H1 (cell line): ENCODE data around the gene ABCD4. TPM values are rescaled to one million over a fixed set of nuclear protein-coding genes. Genes with fewer than 3 reads are reported as not detected.

Source experiments
- ASH2L ChIP-seq: fragments of 200-600, 300-600 bp; sonication (generic); IDR thresholded peaks from one replicate; pipeline ENCODE4 v1.7.1; 2017; ENCODE audit warnings: low read length
- BACH1 ChIP-seq: IDR thresholded peaks from 2 replicates; pipeline ENCODE4 v1.6.1; 2012; ENCODE audit warnings: low read length, improper control_type of control experiment
- CHD2 ChIP-seq: IDR thresholded peaks from 2 replicates; pipeline ENCODE4 v1.6.1; 2012; ENCODE audit warnings: low read length, improper control_type of control experiment
- CREB1 ChIP-seq: IDR thresholded peaks from 2 replicates; pipeline ENCODE4 v1.6.1; 2012; ENCODE audit warnings: inconsistent platforms
- E2F6 ChIP-seq: IDR thresholded peaks from 2 replicates; pipeline ENCODE4 v1.6.1; 2012; ENCODE audit warnings: inconsistent platforms
- EGR1 ChIP-seq: IDR thresholded peaks from 2 replicates; pipeline ENCODE4 v1.6.1; 2011; ENCODE audit warnings: low read depth, low read length, borderline replicate concordance
- KDM1A ChIP-seq: fragments of 200-600, 300-600 bp; sonication (generic); IDR thresholded peaks from 2 replicates; pipeline ENCODE4 v1.7.1; 2016; ENCODE audit warnings: mild to moderate bottlenecking, low read length, borderline replicate concordance
- MAX ChIP-seq: IDR thresholded peaks from 2 replicates; pipeline ENCODE4 v1.6.1; 2012; ENCODE audit warnings: inconsistent platforms
- POU5F1 ChIP-seq: IDR thresholded peaks from 2 replicates; pipeline ENCODE4 v1.6.1; 2011; ENCODE audit warnings: low read depth, mild to moderate bottlenecking, low read length, moderate library complexity
- RAD21 ChIP-seq, 2 experiments: IDR thresholded peaks in 1 of 2; conservative IDR thresholded peaks in 1 of 2; 2 replicates each; pipeline ENCODE4 v1.6.1; 2011; ENCODE audit warnings: low read depth in 2 of 2, low read length in 2 of 2, improper control_type of control experiment in 1 of 2, inconsistent platforms in 1 of 2, mild to moderate bottlenecking in 1 of 2, moderate library complexity in 1 of 2
- RNF2 ChIP-seq: fragments of 200-900, 300-1000 bp; sonication (generic); IDR thresholded peaks from 2 replicates; pipeline ENCODE4 v1.7.1; 2016; ENCODE audit warnings: borderline replicate concordance, low read depth, mild to moderate bottlenecking, antibody characterized with exemption, low read length; ENCODE audit not compliant: poor library complexity, severe bottlenecking; ENCODE audit errors: missing control alignments
- SIN3A ChIP-seq, 2 experiments: IDR thresholded peaks in 1 of 2; conservative IDR thresholded peaks in 1 of 2; 2 replicates each; pipeline ENCODE4 v1.6.1; 2011 to 2012; ENCODE audit warnings: low read length in 2 of 2, improper control_type of control experiment in 1 of 2, low read depth in 1 of 2, mild to moderate bottlenecking in 1 of 2
- SP1 ChIP-seq: IDR thresholded peaks from 2 replicates; pipeline ENCODE4 v1.6.1; 2011; ENCODE audit warnings: low read depth, low read length
- ZNF274 ChIP-seq: IDR thresholded peaks from 2 replicates; pipeline ENCODE4 v1.7.0; 2012; ENCODE audit warnings: low read length, borderline replicate concordance; ENCODE audit errors: extremely low read depth
- polyA plus RNA-seq, 7 experiments: library from polyadenylated mRNA; depleted of rRNA in 3 of 7; stranded (reverse) in 5 of 7; unstranded in 2 of 7; fragments of >200 nt in 5 of 7; fragments of 200-250 nt in 2 of 7; gene quantifications; 1 replicate in 5 of 7; 2 replicates in 1 of 7; 4 replicates in 1 of 7; pipeline versions ENCODE4 v1.2.1 to v1.2.3, GENCODE V29; 2011 to 2013; ENCODE audit warnings: missing spikeins in 2 of 7, mixed read lengths in 2 of 7
- total RNA-seq: library from RNA; stranded (reverse); fragmentation: NEBNext Ultra II Directional; extraction: Animal tissue kit (Norgen Biotek cat#: 25700); gene quantifications from 2 replicates; pipeline ENCODE4 v1.2.1, GENCODE V29; 2021
- TF ChIP-seq, protein P1 (sequence below), 3 experiments: IDR thresholded peaks; 1 replicate in 2 of 3; 2 replicates in 1 of 3; pipeline versions ENCODE4 v1.5.1 to v1.6.1; 2011; ENCODE audit warnings: low read length in 3 of 3, mild to moderate bottlenecking in 3 of 3, inconsistent platforms in 2 of 3, low read depth in 1 of 3, moderate library complexity in 1 of 3; ENCODE audit not compliant: insufficient read depth in 1 of 3; ENCODE audit errors: control extremely low read depth in 1 of 3

The ABCD4 gene
- total and polyA plus RNA-seq, 2 of the 8 experiments (the other 6 are each of a cell fraction or from before 2014, with no cell fraction given): 47.9 to 97.7 TPM

- TF ChIP-seq RNF2: no peak
- TF ChIP-seq SP1: no peak
- TF ChIP-seq EGR1: no peak
- no peak for TF ChIP-seq CREB1
- peak; percentile 11 for TF ChIP-seq ASH2L
- no peak for TF ChIP-seq CHD2
- peak; percentile 35 to 50 for TF ChIP-seq RAD21 (IDR thresholded peaks at IDR 0.05 in 1 of 2, conservative IDR thresholded peaks at IDR 0.05 in 1 of 2; ENCODE audit: low read depth in 2 of 2, low read length in 2 of 2)
- peak; percentile 15; the same call in 1 of the 2 replicates for TF ChIP-seq MAX
- TF ChIP-seq, protein P1, sequence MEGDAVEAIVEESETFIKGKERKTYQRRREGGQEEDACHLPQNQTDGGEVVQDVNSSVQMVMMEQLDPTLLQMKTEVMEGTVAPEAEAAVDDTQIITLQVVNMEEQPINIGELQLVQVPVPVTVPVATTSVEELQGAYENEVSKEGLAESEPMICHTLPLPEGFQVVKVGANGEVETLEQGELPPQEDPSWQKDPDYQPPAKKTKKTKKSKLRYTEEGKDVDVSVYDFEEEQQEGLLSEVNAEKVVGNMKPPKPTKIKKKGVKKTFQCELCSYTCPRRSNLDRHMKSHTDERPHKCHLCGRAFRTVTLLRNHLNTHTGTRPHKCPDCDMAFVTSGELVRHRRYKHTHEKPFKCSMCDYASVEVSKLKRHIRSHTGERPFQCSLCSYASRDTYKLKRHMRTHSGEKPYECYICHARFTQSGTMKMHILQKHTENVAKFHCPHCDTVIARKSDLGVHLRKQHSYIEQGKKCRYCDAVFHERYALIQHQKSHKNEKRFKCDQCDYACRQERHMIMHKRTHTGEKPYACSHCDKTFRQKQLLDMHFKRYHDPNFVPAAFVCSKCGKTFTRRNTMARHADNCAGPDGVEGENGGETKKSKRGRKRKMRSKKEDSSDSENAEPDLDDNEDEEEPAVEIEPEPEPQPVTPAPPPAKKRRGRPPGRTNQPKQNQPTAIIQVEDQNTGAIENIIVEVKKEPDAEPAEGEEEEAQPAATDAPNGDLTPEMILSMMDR (IDR thresholded peaks at IDR 0.05; ENCODE audit: control extremely low read depth in 1 of 3, insufficient read depth in 1 of 3, low read depth in 1 of 3, low read length in 3 of 3): peak; percentile 69 to 98 (median 78)
- TF ChIP-seq ZNF274: no peak
- TF ChIP-seq E2F6: peak; percentile 97
- peak in 1 of 2 experiments; percentile 71; a peak in 1 of 4 replicates for TF ChIP-seq SIN3A (conservative IDR thresholded peaks at IDR 0.05 in 1 of 2, IDR thresholded peaks at IDR 0.05 in 1 of 2; ENCODE audit: low read depth in 1 of 2, low read length in 2 of 2)
- TF ChIP-seq KDM1A: no peak
- no peak for TF ChIP-seq POU5F1
- peak; percentile 38; the same call in 1 of the 2 replicates for TF ChIP-seq BACH1
- TF ChIP-seq, all 59 proteins: peak for 12
Measured at GRCh38 chr14:74257078-74257940, 45.4 kb downstream of the ABCD4 start (continued).
